LNCaP clone FGC (cell line): Measurements from ENCODE around the gene SYVN1.

ENCODE experiments used
- DNase-seq: peaks from one replicate; pipeline ENCODE4 v3.0.0-alpha.2; 2011; ENCODE audit warnings: low read depth
- H3K4me3 ChIP-seq: 2 replicates; pipeline ENCODE4 v1.5.1; 2011; ENCODE audit warnings: mild to moderate bottlenecking, low read depth, low read length, control low read depth
- TF ChIP-seq, protein P1 (sequence below): IDR thresholded peaks from 2 replicates; pipeline ENCODE4 v1.5.1; 2012; ENCODE audit warnings: mild to moderate bottlenecking; ENCODE audit not compliant: control insufficient read depth, insufficient read depth; ENCODE audit errors: extremely low read depth

SYVN1 gene

DNA sequence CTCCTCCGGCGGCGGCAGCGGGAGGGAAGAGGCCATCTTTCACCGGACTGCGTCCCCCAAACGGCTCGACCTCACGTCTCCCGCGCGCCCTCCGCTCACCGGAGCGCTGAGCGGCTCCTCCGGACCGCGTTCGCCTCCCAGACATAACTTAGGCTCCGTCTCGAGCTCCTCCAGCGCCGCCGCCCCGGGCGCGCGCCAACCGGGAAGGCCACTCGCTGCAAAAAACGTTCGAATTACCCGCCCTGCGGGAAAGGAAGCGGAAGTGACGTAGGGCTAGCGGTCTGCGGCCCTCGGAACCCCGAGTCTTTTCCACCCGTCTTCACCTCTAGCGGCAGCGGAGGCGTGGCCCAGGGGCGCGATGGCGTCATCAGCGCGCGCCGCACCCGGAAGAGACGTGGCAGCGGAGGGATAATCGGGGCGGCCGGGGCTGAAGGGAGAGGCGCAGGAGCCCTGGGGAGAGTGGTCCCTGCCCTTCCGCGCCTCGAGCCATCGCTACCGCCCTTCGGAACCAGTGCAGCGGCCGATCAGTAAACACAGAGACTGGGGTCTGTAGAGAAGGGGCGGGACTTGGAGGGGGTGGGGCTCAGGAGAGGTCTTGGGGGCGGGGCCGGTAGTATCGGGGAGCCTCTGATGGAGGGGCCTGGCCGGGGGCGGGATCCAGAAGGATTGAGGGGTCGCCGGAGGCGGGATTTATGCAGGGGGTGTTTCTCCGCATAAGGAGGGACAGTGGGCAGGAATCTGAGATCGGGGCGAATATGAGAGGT lies 50.3 kb downstream of the SYVN1 start, which contains the start of the genes CDCA5 and ZFPL1:
TSS of gene CDCA5 (minus strand) at position 207 of the 764 bp plus-strand sequence. CDS start at position 145, 62 bp downstream.
TSS of gene ZFPL1 (plus strand) at position 389 of the 764 bp plus-strand sequence. CDS start 477 bp downstream, outside the sequence.
- TF ChIP-seq, protein P1, sequence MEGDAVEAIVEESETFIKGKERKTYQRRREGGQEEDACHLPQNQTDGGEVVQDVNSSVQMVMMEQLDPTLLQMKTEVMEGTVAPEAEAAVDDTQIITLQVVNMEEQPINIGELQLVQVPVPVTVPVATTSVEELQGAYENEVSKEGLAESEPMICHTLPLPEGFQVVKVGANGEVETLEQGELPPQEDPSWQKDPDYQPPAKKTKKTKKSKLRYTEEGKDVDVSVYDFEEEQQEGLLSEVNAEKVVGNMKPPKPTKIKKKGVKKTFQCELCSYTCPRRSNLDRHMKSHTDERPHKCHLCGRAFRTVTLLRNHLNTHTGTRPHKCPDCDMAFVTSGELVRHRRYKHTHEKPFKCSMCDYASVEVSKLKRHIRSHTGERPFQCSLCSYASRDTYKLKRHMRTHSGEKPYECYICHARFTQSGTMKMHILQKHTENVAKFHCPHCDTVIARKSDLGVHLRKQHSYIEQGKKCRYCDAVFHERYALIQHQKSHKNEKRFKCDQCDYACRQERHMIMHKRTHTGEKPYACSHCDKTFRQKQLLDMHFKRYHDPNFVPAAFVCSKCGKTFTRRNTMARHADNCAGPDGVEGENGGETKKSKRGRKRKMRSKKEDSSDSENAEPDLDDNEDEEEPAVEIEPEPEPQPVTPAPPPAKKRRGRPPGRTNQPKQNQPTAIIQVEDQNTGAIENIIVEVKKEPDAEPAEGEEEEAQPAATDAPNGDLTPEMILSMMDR = no peak
- DNase-seq = peak; percentile 82
- H3K4me3 ChIP-seq = peak within 1 kb of the TSS; percentile 99

GRCh38 chr11:65083134-65083833 lies 51.0 kb downstream of the SYVN1 start:
- peak overlapping the region; percentile 99 for H3K4me3 ChIP-seq
- TF ChIP-seq, protein P1 = no peak
- no peak for DNase-seq

DNA sequence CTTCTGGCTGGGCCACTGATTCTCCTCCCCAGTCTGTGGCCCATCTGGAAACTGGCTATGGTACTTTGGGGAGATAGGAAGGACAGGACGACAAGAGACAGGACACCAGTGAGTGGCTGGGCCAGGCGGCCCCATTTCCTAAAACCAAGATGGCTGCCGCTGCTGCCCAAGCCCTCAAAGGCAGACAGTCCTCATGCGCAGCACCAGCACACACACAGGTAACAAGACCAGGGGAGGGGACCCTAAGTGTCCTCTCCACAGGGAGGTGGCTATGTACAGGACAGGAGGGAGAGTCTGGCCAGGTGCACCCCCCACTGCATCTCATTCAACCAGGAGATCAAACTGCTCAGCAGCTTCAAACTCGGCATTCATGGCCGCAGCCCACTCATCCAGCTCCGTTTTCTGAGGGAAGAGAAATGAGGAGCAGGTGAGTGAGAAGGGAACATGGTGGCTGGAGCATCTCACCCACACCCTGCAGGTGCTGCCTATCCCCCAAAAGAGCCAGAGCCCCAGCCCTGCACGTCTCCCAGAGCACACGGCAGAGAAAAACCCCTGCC lies 55.5 kb downstream of the SYVN1 start:
- no peak overlapping the region for H3K4me3 ChIP-seq
- DNase-seq = no peak
- TF ChIP-seq, protein P1 = no peak

- H3K4me3 ChIP-seq = no peak overlapping the region
- TF ChIP-seq, protein P1 = peak; percentile 53
- DNase-seq = no peak
These were observed 56.2 kb downstream of the SYVN1 start for GRCh38 chr11:65078151-65078550.

- no peak for DNase-seq
- no peak overlapping the region for H3K4me3 ChIP-seq
- TF ChIP-seq, protein P1 = no peak
These were observed 56.9 kb downstream of the SYVN1 start for GRCh38 chr11:65077451-65077850.
